ENCODE data around the gene MREG. TPM values are rescaled to one million over a fixed set of nuclear protein-coding genes. Genes with fewer than 3 reads are reported as not detected.

MREG gene
- total and polyA plus RNA-seq, 7 donors, result 0.99 to 8.8 (median 1.5) TPM

DNA sequence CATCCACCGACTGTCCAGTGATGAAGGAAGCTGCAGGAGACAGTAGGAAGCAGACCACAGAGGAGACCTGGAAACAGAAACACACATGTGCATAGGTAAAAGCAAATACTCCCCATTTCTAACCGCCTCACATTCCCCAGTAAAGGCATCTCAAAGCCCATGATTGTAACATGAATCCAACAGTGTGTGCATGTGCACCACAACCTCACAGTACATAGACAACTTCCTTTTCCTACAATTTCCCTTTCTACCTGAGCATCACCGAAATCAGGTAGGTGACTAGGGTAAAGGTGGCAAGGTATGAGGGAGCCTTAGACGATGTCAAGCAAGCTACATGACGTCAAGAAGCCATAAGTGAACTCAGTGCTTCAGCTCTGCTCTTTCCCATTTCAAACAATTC lies 30.6 kb upstream of the MREG start:
- H3K4me3 ChIP-seq, result no peak overlapping the region
- WGBS, 2 donors, result 95 to 97% methylated on average over 5 of the region's 5 CpGs
- DNase-seq, result no peak
- H3K27ac ChIP-seq, result no peak overlapping the region
- peaks cover 0 to 40% (median 0%) of the 10 kb centered on the region in 4 donors for H3K36me3 ChIP-seq
- intact Hi-C loops (cut with DNase I), result no loop called here
- no peak for TF ChIP-seq POLR2AphosphoS5 (IDR thresholded peaks at IDR 0.05)
- TF ChIP-seq POLR2A (IDR thresholded peaks at IDR 0.05), result no peak
- no peaks in the 10 kb centered on the region for H3K9me3 ChIP-seq
- no peaks in the 10 kb centered on the region for H3K27me3 ChIP-seq
- no peaks in the 10 kb centered on the region for H3K4me1 ChIP-seq

DNA sequence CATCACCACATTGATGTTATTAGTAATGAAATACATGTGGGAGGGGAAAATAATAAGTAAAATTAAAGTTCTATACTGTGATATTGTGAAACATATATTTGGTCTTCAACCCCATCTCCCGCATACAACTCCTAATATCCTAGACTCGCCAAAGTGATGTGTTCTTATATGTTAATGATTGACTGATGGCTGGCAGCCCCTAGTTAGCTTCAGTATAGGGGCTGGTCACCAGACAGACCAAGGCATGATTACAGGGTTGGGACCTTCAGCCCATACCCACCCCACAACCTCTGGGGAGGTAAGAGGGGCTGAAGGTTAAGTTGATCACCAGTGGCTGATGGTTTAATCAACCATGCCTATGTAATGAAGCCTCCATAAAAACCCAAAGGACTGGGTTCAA lies 28.1 kb upstream of the MREG start:
- H3K4me3 ChIP-seq, result no peak overlapping the region
- DNase-seq, result no peak
- H3K4me1 ChIP-seq, result no peaks in the 10 kb centered on the region
- no peak for TF ChIP-seq POLR2A (IDR thresholded peaks at IDR 0.05)
- TF ChIP-seq, protein P1, sequence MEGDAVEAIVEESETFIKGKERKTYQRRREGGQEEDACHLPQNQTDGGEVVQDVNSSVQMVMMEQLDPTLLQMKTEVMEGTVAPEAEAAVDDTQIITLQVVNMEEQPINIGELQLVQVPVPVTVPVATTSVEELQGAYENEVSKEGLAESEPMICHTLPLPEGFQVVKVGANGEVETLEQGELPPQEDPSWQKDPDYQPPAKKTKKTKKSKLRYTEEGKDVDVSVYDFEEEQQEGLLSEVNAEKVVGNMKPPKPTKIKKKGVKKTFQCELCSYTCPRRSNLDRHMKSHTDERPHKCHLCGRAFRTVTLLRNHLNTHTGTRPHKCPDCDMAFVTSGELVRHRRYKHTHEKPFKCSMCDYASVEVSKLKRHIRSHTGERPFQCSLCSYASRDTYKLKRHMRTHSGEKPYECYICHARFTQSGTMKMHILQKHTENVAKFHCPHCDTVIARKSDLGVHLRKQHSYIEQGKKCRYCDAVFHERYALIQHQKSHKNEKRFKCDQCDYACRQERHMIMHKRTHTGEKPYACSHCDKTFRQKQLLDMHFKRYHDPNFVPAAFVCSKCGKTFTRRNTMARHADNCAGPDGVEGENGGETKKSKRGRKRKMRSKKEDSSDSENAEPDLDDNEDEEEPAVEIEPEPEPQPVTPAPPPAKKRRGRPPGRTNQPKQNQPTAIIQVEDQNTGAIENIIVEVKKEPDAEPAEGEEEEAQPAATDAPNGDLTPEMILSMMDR (IDR thresholded peaks at IDR 0.05), result no peak
- TF ChIP-seq EP300 (IDR thresholded peaks at IDR 0.05), result no peak
- no peak for TF ChIP-seq POLR2AphosphoS5 (IDR thresholded peaks at IDR 0.05)
- 92 to 98% methylated on average over 2 of the region's 2 CpGs for WGBS, 2 donors
- no peak overlapping the region for H3K27ac ChIP-seq
- intact Hi-C loops (cut with DNase I), result no loop called here
- H3K27me3 ChIP-seq, result no peaks in the 10 kb centered on the region
- H3K9me3 ChIP-seq, result no peaks in the 10 kb centered on the region
- peaks cover 0 to 36% (median 0%) of the 10 kb centered on the region in 4 donors for H3K36me3 ChIP-seq

GRCh38 chr2:216039918-216040317 lies 26.6 kb upstream of the MREG start:
- peaks cover 0 to 41% (median 0%) of the 10 kb centered on the region in 4 donors for H3K36me3 ChIP-seq
- intact Hi-C loops (cut with DNase I), result loop anchor here (10.0 kb wide), 1 partner anchor 625 kb away; no protein-coding TSS in a partner anchor
- TF ChIP-seq POLR2A (IDR thresholded peaks at IDR 0.05) (no peak), POLR2AphosphoS5 (IDR thresholded peaks at IDR 0.05) (no peak), EP300 (IDR thresholded peaks at IDR 0.05) (no peak)
- TF ChIP-seq, protein P1 (IDR thresholded peaks at IDR 0.05), result no peak
- H3K4me1 ChIP-seq, result no peaks in the 10 kb centered on the region
- no peak for DNase-seq
- no peak overlapping the region for H3K27ac ChIP-seq
- no peaks in the 10 kb centered on the region for H3K27me3 ChIP-seq
- no peaks in the 10 kb centered on the region for H3K9me3 ChIP-seq
- H3K4me3 ChIP-seq, result no peak overlapping the region
- WGBS, 2 donors, result 95 to 96% methylated on average over 3 of the region's 3 CpGs

- intact Hi-C loops (cut with DNase I), result loop anchor here (10.0 kb wide), 1 partner anchor 631 kb away; no protein-coding TSS in a partner anchor
- Histone ChIP-seq H3K27me3 (no peaks in the 10 kb centered on the region), H3K4me1 (no peaks in the 10 kb centered on the region), H3K9me3 (no peaks in the 10 kb centered on the region), H3K36me3 (peaks cover 0 to 17% (median 0%) of the 10 kb centered on the region in 4 donors), H3K4me3 (no peak overlapping the region), H3K27ac (no peak overlapping the region)
- DNase-seq, result no peak
- 74 to 77% methylated on average over 1 of the region's 1 CpG for WGBS, 2 donors
- TF ChIP-seq, protein P1 (IDR thresholded peaks at IDR 0.05), result peak; percentile 31 to 84 (median 58)
- TF ChIP-seq POLR2A (IDR thresholded peaks at IDR 0.05), result no peak
Measured at GRCh38 chr2:216034065-216034464, 20.7 kb upstream of the MREG start.

GRCh38 chr2:216033403-216033802 lies 20.1 kb upstream of the MREG start:
- Histone ChIP-seq H3K4me1 (no peaks in the 10 kb centered on the region), H3K27me3 (no peaks in the 10 kb centered on the region), H3K4me3 (no peak overlapping the region), H3K9me3 (no peaks in the 10 kb centered on the region), H3K27ac (no peak overlapping the region), H3K36me3 (peaks cover 0 to 17% (median 0%) of the 10 kb centered on the region in 4 donors)
- 94 to 98% methylated on average over 3 of the region's 3 CpGs for WGBS, 2 donors
- DNase-seq, result no peak
- intact Hi-C loops (cut with DNase I), result loop anchor here (10.0 kb wide), 1 partner anchor 631 kb away; no protein-coding TSS in a partner anchor
- TF ChIP-seq, protein P1 (IDR thresholded peaks at IDR 0.05), result no peak
- TF ChIP-seq EP300 (IDR thresholded peaks at IDR 0.05) (no peak), POLR2AphosphoS5 (IDR thresholded peaks at IDR 0.05) (no peak), POLR2A (IDR thresholded peaks at IDR 0.05) (no peak)

Data from sigmoid colon (tissue), 7 donors.